ENCODE results near the gene CAMK4.
"Not testable (repeated sequence)": the region's sequence is repeated elsewhere in the genome, so short reads cannot be mapped to it uniquely, and the experiment has no call there.

Gene CAMK4

DNA sequence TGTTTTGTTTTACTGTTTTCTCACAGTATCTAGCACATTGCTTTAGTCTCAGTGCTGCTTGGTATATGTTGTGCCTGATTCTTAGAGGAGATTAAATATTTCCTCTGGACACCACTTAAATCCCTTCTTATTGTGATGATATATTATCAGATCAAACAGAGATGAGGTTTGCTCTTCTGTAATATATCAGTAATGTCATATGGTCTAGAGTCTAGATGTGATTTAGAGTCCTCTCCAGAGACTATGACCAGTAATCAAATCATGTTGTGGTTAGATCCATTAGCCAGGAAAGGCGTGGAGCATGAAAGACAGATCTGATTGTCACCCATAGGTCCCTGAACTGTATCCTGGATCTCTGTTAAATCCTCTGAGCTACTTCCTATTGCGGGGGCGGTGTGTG lies 24.4 kb downstream of the CAMK4 start:
- TF ChIP-seq, protein P1, sequence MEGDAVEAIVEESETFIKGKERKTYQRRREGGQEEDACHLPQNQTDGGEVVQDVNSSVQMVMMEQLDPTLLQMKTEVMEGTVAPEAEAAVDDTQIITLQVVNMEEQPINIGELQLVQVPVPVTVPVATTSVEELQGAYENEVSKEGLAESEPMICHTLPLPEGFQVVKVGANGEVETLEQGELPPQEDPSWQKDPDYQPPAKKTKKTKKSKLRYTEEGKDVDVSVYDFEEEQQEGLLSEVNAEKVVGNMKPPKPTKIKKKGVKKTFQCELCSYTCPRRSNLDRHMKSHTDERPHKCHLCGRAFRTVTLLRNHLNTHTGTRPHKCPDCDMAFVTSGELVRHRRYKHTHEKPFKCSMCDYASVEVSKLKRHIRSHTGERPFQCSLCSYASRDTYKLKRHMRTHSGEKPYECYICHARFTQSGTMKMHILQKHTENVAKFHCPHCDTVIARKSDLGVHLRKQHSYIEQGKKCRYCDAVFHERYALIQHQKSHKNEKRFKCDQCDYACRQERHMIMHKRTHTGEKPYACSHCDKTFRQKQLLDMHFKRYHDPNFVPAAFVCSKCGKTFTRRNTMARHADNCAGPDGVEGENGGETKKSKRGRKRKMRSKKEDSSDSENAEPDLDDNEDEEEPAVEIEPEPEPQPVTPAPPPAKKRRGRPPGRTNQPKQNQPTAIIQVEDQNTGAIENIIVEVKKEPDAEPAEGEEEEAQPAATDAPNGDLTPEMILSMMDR (IDR thresholded peaks at IDR 0.05; ENCODE audit: low read depth, low read length), result no peak
- in situ Hi-C loops (cut with HindIII; ENCODE audit: low sequenced_read_pairs), result no loop called here
- no peak for DNase-seq (ENCODE audit: low read depth, low spot score)
- no peak overlapping the region for H3K4me3 ChIP-seq (ENCODE audit: low read depth, low read length)

DNA sequence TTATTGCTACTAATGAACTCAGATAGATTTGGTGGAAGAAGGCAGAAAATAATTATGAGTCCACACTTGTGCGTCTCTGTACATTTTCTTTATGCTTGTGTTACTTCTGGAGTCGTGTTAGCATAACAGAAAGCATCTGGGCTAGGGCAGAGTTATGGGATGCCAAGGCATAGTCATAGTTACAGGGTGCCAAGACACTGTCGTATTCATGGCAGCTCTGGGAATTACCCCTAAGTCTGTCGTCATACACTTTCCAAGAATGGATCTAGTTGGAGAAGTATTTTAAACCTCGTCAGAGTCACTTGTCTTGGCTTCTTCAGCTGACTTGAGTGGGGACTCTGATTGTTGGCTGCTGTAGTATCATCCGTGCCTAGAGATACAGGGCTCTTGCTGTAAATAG lies 27.7 kb downstream of the CAMK4 start:
- no peak overlapping the region for H3K4me3 ChIP-seq (ENCODE audit: low read depth, low read length)
- DNase-seq (ENCODE audit: low read depth, low spot score), result no peak
- TF ChIP-seq, protein P1 (IDR thresholded peaks at IDR 0.05; ENCODE audit: low read depth, low read length), result no peak
- in situ Hi-C loops (cut with HindIII; ENCODE audit: low sequenced_read_pairs), result no loop called here

DNA sequence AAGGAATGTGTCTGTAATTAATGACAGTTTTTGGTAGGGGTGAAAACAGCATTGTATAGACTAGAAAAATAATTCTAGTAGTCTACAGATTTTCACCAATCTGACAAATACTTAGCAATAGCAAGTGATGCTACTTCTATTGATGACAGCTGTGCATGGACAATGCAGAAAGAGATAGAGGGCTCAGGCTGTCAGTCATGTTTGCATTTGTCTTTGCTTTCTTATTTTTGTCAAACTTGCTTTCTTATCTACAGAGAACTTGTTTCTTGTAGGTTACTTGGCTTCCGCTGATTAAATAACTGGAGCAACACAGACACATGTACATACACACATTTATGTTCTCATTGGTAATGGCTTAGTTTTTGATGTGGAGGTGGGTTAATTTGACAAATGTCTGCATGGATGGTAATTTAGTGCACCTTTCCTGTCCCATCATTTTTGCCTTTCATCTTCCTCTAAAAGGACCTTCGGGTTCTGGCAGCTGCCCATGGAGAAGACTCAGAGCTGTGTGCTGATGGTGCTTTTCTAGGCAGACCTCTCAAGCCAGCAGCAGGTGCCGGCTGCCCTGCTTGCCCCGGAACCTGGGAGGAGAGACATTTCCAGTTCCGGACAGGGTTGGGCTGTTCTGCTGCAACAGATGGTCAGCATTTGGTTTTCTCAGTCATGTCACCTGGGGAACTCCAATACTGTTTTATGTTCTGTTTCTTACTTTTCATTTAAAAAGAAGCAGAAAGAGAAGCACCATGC lies 28.8 kb downstream of the CAMK4 start:
- in situ Hi-C loops (cut with HindIII; ENCODE audit: low sequenced_read_pairs), result no loop called here
- no peak for DNase-seq (ENCODE audit: low read depth, low spot score)
- no peak overlapping the region for H3K4me3 ChIP-seq (ENCODE audit: low read depth, low read length)
- TF ChIP-seq, protein P1 (IDR thresholded peaks at IDR 0.05; ENCODE audit: low read depth, low read length), result no peak

DNA sequence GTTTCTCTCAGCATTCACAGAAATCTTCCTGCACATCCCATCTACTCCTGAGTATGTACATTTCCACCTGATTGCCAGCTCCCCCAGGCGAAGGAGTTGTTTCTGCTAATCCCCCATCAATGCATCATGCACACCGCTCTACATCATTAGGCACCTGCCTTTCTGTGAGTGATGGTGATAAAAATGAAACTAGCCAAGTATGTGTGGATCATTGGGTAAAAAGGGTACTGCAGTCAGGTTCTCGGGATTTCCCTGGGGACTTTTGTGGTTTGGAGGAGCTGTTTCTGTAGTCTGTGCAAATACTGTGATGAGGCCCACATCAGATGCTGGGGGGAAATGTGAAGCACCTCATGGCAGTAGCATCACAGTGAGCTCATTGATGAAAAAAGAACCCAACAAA lies 30.4 kb downstream of the CAMK4 start:
- no peak for DNase-seq (ENCODE audit: low read depth, low spot score)
- in situ Hi-C loops (cut with HindIII; ENCODE audit: low sequenced_read_pairs), result no loop called here
- TF ChIP-seq, protein P1 (IDR thresholded peaks at IDR 0.05; ENCODE audit: low read depth, low read length), result no peak

DNA sequence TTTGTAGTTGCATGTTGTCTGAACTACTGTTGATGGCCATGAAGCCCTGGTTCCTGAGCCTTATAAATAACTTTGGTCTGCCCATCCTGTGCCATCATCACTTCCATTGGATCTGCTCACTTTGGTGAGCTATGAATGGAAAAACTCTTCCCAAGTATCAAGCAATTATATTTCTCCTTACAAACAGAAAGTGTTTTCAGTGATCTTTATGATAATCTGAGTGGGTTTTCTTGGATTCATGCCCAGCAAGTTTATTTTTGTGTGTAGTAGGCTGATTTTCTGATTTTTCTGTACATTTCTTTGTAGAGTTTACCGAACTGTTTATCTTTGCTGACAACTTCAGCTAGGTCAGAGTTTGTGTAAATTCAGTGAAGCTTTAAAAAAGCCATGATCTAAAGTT lies 31.0 kb downstream of the CAMK4 start:
- DNase-seq (ENCODE audit: low read depth, low spot score), result no peak

More for the DNA sequence above, 30.4 kb downstream of the CAMK4 start:
- H3K4me3 ChIP-seq (ENCODE audit: low read depth, low read length), result no peak overlapping the region

DNA sequence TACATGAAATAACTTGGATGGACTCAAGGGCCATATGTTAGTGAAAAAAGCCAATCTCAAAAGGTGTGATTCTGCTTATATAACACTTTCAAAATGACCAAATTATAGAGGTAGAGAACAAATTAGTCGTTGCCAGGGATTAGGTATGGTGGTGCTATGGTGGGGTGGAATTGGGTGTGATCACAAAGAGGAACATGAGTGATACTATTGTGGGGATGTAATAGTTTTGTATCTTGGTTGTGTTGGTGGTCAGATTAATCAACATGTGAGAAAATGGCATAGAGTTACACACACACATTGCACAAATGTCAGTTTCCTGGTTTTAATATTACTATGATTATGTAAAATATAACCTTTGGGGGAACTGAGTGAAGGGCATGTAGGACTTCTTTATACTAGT lies 31.9 kb downstream of the CAMK4 start:
- TF ChIP-seq, protein P1 (IDR thresholded peaks at IDR 0.05; ENCODE audit: low read depth, low read length), result no peak
- no peak overlapping the region for H3K4me3 ChIP-seq (ENCODE audit: low read depth, low read length)
- no peak for DNase-seq (ENCODE audit: low read depth, low spot score)
- in situ Hi-C loops (cut with HindIII; ENCODE audit: low sequenced_read_pairs), result no loop called here

More for the DNA sequence above, 31.0 kb downstream of the CAMK4 start:
- TF ChIP-seq, protein P1 (IDR thresholded peaks at IDR 0.05; ENCODE audit: low read depth, low read length), result no peak
- in situ Hi-C loops (cut with HindIII; ENCODE audit: low sequenced_read_pairs), result no loop called here
- H3K4me3 ChIP-seq (ENCODE audit: low read depth, low read length), result no peak overlapping the region

DNA sequence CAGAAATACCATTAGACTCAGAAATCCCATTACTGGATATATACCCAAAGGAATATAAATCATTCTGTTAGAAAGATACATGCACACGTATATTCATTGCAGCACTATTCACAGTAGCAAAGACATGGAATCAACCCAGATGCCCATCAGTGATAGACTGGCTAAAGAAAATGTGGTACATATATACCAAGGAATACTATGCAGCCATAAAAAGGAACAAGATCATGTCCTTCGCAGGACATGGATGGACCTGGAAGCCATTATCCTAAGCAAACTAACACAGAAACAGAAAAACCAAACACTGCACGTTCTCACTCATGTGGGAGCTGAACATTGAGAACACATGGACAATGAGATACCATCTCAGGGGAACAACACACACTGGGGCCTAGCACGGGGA lies 33.4 kb downstream of the CAMK4 start:
- H3K4me3 ChIP-seq (ENCODE audit: low read depth, low read length); in situ Hi-C loops (cut with HindIII; ENCODE audit: low sequenced_read_pairs); DNase-seq (ENCODE audit: low read depth, low spot score): not testable (repeated sequence)
